ENCODE measurements around the gene PRR36.

GRCh38 chr19:7845390-7846154, 28.6 kb downstream of the PRR36 start:
- TF ChIP-seq POLR2AphosphoS5 (IDR thresholded peaks at IDR 0.05), result no peak
- no peak for TF ChIP-seq CTCF (IDR thresholded peaks at IDR 0.05)
- TF ChIP-seq POLR2A (IDR thresholded peaks at IDR 0.05; ENCODE audit: low read depth), result no peak
- no peak for TF ChIP-seq EP300 (IDR thresholded peaks at IDR 0.05)

All from esophagus muscularis mucosa (tissue), 4 donors.